ENCODE results near the gene CNGB1. TPM values are rescaled to one million over a fixed set of nuclear protein-coding genes. Genes with fewer than 3 reads are reported as not detected.

CNGB1 gene
- total and polyA plus RNA-seq, 2 of the 13 experiments (the other 11 are each of a cell fraction or from before 2014, with no cell fraction given) = 0.02 to 0.15 TPM

GRCh38 chr16:57868913-57869520, 101.9 kb downstream of the CNGB1 start (continued):
- TF ChIP-seq ZNF281 (CRISPR knock-in tag; IDR thresholded peaks at IDR 0.05; ENCODE audit: borderline replicate concordance) = no peak
- peak; percentile 71 for TF ChIP-seq POGZ (CRISPR knock-in tag; IDR thresholded peaks at IDR 0.05)
- 0 out of 2 replicates have a peak, but pooled peaks have one; percentile 6 for TF ChIP-seq ZNF574 (CRISPR knock-in tag; IDR thresholded peaks at IDR 0.05)
- TF ChIP-seq ZHX2 (IDR thresholded peaks at IDR 0.05; ENCODE audit: low read depth) = no peak
- TF ChIP-seq ZHX2 (CRISPR knock-in tag; IDR thresholded peaks at IDR 0.05; ENCODE audit: borderline replicate concordance) = no peak
- no peak for TF ChIP-seq ZNF713 (CRISPR knock-in tag; IDR thresholded peaks at IDR 0.05)

Measured in HepG2 (cell line).